Measurements from ENCODE around the gene OR10J1. TPM values are rescaled to one million over a fixed set of nuclear protein-coding genes. Genes with fewer than 3 reads are reported as not detected.
"Not testable (repeated sequence)": the region's sequence is repeated elsewhere in the genome, so short reads cannot be mapped to it uniquely, and the experiment has no call there.

Gene OR10J1
- total RNA-seq, 1 experiment from 2014 or later = not detected

DNA sequence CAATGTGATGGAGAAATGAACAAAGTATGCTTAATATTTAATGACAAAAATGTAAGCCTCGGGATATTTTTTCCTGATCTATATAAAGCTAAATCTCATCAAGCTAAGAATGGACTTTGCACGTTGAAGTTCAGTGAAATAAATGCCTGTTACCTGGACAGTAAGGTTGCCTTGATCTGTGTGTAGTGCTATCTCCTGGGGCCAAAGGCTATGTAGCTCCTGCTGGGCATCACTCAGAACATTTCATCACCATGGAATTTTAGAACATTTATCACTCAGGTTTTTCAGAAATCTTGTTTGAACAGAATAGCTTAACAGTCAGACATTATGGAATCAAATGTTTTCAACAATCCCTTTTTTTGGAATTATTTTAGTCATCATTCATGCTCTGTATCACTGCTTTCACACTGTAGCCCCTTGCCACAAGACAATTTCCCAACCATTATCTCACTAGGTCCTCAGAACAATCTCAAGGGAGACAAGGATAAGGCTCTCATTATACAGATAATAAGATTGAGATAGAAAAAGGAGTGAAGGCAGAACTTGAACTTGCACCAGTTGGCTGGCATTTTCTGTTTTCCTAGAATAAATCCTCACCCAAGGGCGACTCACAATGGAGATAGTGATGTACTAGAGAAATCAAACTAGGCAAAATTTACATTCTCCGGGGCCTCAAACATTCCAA is 3.7 kb downstream of the OR10J1 start (continued):
- TF ChIP-seq NR1H2 (CRISPR knock-in tag; IDR thresholded peaks at IDR 0.05) (no peak), ZNF317 (CRISPR knock-in tag; IDR thresholded peaks at IDR 0.05; ENCODE audit: borderline replicate concordance, low read depth) (no peak), ELF4 (CRISPR knock-in tag; IDR thresholded peaks at IDR 0.05; ENCODE audit: low read depth) (no peak)
- TF ChIP-seq, protein P1, sequence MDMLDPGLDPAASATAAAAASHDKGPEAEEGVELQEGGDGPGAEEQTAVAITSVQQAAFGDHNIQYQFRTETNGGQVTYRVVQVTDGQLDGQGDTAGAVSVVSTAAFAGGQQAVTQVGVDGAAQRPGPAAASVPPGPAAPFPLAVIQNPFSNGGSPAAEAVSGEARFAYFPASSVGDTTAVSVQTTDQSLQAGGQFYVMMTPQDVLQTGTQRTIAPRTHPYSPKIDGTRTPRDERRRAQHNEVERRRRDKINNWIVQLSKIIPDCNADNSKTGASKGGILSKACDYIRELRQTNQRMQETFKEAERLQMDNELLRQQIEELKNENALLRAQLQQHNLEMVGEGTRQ (CRISPR knock-in tag; IDR thresholded peaks at IDR 0.05) = no peak

DNA sequence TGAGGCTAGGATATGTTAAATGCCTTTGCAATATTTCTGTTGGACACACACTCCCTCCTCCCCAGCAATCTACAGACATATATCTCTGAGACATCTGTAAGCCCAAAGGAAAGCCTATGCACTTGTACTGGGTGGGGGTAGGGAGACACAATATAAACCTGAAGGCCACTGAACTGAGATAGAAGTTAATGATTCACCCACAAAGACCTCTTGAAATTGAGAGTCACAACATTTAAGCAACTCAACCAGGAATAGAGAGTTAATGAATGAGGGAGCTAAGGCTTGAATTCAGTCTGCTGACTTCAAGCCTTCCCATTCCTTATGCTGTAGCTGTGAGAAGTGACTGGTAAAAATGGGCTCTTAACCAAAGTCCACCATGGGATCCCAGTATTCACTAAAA is 5.0 kb downstream of the OR10J1 start:
- peaks cover 3% of the 10 kb centered on the region; the same call in 1 of the 2 replicates for H3K27me3 Mint-ChIP-seq (ENCODE audit: low read depth)
- POLR2A ChIA-PET = no interaction called here
- ATAC-seq (no peak), DNase-seq (ENCODE audit: low spot score) (no peak)
- TF ChIP-seq SMAD3 (CRISPR knock-in tag; IDR thresholded peaks at IDR 0.05; ENCODE audit: borderline replicate concordance) (no peak), NFE2L1 (CRISPR knock-in tag; IDR thresholded peaks at IDR 0.05) (no peak), ZNF138 (CRISPR knock-in tag; conservative IDR thresholded peaks at IDR 0.05) (no peak)
- TF ChIP-seq, protein P2, sequence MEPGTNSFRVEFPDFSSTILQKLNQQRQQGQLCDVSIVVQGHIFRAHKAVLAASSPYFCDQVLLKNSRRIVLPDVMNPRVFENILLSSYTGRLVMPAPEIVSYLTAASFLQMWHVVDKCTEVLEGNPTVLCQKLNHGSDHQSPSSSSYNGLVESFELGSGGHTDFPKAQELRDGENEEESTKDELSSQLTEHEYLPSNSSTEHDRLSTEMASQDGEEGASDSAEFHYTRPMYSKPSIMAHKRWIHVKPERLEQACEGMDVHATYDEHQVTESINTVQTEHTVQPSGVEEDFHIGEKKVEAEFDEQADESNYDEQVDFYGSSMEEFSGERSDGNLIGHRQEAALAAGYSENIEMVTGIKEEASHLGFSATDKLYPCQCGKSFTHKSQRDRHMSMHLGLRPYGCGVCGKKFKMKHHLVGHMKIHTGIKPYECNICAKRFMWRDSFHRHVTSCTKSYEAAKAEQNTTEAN (CRISPR knock-in tag; IDR thresholded peaks at IDR 0.05) = no peak
- TF ChIP-seq, protein P3, sequence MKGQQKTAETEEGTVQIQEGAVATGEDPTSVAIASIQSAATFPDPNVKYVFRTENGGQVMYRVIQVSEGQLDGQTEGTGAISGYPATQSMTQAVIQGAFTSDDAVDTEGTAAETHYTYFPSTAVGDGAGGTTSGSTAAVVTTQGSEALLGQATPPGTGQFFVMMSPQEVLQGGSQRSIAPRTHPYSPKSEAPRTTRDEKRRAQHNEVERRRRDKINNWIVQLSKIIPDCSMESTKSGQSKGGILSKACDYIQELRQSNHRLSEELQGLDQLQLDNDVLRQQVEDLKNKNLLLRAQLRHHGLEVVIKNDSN (CRISPR knock-in tag; IDR thresholded peaks at IDR 0.05) = no peak
- no peaks in the 10 kb centered on the region for H3K4me1 Mint-ChIP-seq
- CTCF ChIA-PET = interaction anchor here (2.1 kb wide), 1 partner anchor 23 kb away, joined by 7 read pairs; no protein-coding TSS in a partner anchor
- no peak overlapping the region for H3K4me3 Mint-ChIP-seq
- H3K36me3 Mint-ChIP-seq = peaks cover 14% of the 10 kb centered on the region
- peaks cover 22% of the 10 kb centered on the region for H3K9me3 Mint-ChIP-seq
- no peak overlapping the region for H3K27ac Mint-ChIP-seq

DNA sequence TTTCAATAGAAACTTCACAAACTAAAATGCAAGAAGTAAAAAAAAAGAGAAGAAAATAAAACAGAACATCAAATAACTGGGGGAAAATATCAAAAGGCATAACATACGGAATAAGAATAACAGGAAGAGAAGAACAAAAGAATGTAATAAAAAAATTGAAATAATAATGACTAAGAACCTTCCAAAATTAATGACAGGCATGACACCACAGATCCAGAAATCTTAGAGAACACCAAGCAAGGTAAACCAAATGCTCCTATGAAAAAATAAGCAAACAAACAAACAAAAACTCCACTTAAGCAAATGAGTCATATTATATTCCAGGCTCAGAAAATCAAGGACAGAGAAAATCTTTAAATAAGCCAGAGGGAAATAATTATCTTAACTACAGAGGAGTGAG is 8.7 kb downstream of the OR10J1 start:
- Mint-ChIP-seq H3K36me3 (peaks cover 30% of the 10 kb centered on the region), H3K4me3 (no peak overlapping the region), H3K27me3 (ENCODE audit: low read depth) (peaks cover 6% of the 10 kb centered on the region; the same call in 1 of the 2 replicates), H3K4me1 (no peaks in the 10 kb centered on the region), H3K27ac (no peak overlapping the region), H3K9me3 (peaks cover 48% of the 10 kb centered on the region)
- no peak for DNase-seq (ENCODE audit: low spot score)
- ATAC-seq = no peak
- CTCF ChIA-PET = no interaction called here
- POLR2A ChIA-PET = no interaction called here
- TF ChIP-seq NFE2L1 (CRISPR knock-in tag; IDR thresholded peaks at IDR 0.05) = no peak
- no peak for TF ChIP-seq NR2C2 (CRISPR knock-in tag; IDR thresholded peaks at IDR 0.05)
- TF ChIP-seq ZNF671 (CRISPR knock-in tag; IDR thresholded peaks at IDR 0.05) = no peak
- no peak for TF ChIP-seq ETV6 (CRISPR knock-in tag; IDR thresholded peaks at IDR 0.05)
- no peak for TF ChIP-seq OVOL2 (CRISPR knock-in tag; IDR thresholded peaks at IDR 0.05; ENCODE audit: borderline replicate concordance)
- no peak for TF ChIP-seq ZNF423 (CRISPR knock-in tag; IDR thresholded peaks at IDR 0.05)
- TF ChIP-seq, protein P4, sequence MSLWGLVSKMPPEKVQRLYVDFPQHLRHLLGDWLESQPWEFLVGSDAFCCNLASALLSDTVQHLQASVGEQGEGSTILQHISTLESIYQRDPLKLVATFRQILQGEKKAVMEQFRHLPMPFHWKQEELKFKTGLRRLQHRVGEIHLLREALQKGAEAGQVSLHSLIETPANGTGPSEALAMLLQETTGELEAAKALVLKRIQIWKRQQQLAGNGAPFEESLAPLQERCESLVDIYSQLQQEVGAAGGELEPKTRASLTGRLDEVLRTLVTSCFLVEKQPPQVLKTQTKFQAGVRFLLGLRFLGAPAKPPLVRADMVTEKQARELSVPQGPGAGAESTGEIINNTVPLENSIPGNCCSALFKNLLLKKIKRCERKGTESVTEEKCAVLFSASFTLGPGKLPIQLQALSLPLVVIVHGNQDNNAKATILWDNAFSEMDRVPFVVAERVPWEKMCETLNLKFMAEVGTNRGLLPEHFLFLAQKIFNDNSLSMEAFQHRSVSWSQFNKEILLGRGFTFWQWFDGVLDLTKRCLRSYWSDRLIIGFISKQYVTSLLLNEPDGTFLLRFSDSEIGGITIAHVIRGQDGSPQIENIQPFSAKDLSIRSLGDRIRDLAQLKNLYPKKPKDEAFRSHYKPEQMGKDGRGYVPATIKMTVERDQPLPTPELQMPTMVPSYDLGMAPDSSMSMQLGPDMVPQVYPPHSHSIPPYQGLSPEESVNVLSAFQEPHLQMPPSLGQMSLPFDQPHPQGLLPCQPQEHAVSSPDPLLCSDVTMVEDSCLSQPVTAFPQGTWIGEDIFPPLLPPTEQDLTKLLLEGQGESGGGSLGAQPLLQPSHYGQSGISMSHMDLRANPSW (CRISPR knock-in tag; conservative IDR thresholded peaks at IDR 0.05; ENCODE audit: low read depth) = no peak
- no peak for TF ChIP-seq CBFB (CRISPR knock-in tag; IDR thresholded peaks at IDR 0.05; ENCODE audit: low read depth)

DNA sequence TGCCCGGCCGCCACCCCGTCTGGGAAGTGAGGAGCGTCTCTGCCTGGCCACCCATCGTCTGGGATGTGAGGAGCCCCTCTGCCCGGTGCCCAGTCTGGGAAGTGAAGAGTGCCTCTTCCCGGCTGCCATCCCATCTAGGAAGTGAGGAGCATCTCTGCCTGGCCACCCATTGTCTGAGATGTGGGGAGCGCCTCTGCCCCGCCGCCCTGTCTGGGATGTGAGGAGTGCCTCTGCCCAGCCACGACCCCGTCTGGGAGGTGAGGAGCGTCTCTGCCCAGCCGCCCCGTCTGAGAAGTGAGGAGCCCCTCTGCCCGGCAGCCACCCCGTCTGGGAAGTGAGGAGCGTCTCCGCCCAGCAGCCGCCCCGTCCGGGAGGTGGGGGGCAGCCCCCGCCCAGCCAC is 10.1 kb downstream of the OR10J1 start:
- POLR2A ChIA-PET; H3K4me3 Mint-ChIP-seq; CTCF ChIA-PET; DNase-seq (ENCODE audit: low spot score); H3K4me1 Mint-ChIP-seq; ATAC-seq; H3K27ac Mint-ChIP-seq; H3K27me3 Mint-ChIP-seq (ENCODE audit: low read depth): not testable (repeated sequence)
- H3K36me3 Mint-ChIP-seq = peaks cover 32% of the 10 kb centered on the region
- H3K9me3 Mint-ChIP-seq = peaks cover 54% of the 10 kb centered on the region

All from WTC11 (cell line).